PC-9 (cell line): ENCODE results near the gene KIT. TPM values are rescaled to one million over a fixed set of nuclear protein-coding genes. Genes with fewer than 3 reads are reported as not detected.

Experiments
- BruUV-seq: library from RNA; stranded (reverse); fragments of 400-500 nt; replicated peaks from 2 replicates; lab custom pipeline; 2021; lab: Mats Ljungman, UMichigan
- CTCF ChIA-PET: fragments of 300-600 bp; sonication (Branson Sonifier 250); formaldehyde crosslinking; loops from one replicate; lab custom pipeline; 2022; ENCODE audit warnings: antibody characterized with exemption; lab: Charles Lee
- POLR2A ChIA-PET: fragments of 300-600 bp; sonication (Branson Sonifier 250); formaldehyde crosslinking; loops from one replicate; lab custom pipeline; 2022; ENCODE audit warnings: antibody characterized with exemption; ENCODE audit not compliant: unreplicated experiment; lab: Charles Lee
- DNase-seq, 2 experiments: peaks; one replicate each; pipeline versions ENCODE4 v3.0.0 to v3.0.0-alpha.2; 2015 to 2022; ENCODE audit warnings: mixed read lengths in 1 of 2
- H2AFZ ChIP-seq: fragments of 200-600 bp; sonication (generic); 2 replicates; pipeline ENCODE4 v1.8.1; 2017; ENCODE audit warnings: antibody characterized with exemption
- H3F3A ChIP-seq: fragments of 200-600 bp; sonication (generic); 2 replicates; pipeline ENCODE4 v1.8.1; 2017; ENCODE audit warnings: antibody characterized with exemption, mild to moderate bottlenecking, low read depth; ENCODE audit not compliant: insufficient read depth
- H3K27ac ChIP-seq: fragments of 200-600 bp; sonication (generic); 2 replicates; pipeline ENCODE4 v1.6.1; 2016; ENCODE audit warnings: mixed run types
- H3K27me3 ChIP-seq: fragments of 200-600 bp; sonication (generic); 2 replicates; pipeline ENCODE4 v1.6.1; 2016; ENCODE audit warnings: low read depth, mixed run types; ENCODE audit not compliant: insufficient read depth
- H3K36me3 ChIP-seq: fragments of 200-600 bp; sonication (generic); 2 replicates; pipeline ENCODE4 v1.6.1; 2016; ENCODE audit warnings: low read depth, mixed run types
- H3K4me1 ChIP-seq: fragments of 200-600 bp; sonication (generic); replicated peaks from 2 replicates; pipeline ENCODE4 v1.6.1; 2016; ENCODE audit warnings: mixed run types; ENCODE audit not compliant: insufficient read depth
- H3K4me2 ChIP-seq: fragments of 200-600 bp; sonication (generic); 2 replicates; pipeline ENCODE4 v1.6.1; 2017; ENCODE audit warnings: mixed run types
- H3K4me3 ChIP-seq: fragments of 200-600 bp; sonication (generic); 2 replicates; pipeline ENCODE4 v1.6.1; 2016; ENCODE audit warnings: mixed run types
- H3K79me2 ChIP-seq: fragments of 200-600 bp; sonication (generic); 2 replicates; pipeline ENCODE4 v1.6.1; 2017; ENCODE audit warnings: low read depth, mixed run types
- H3K9me2 ChIP-seq: fragments of 200-600 bp; sonication (generic); 2 replicates; pipeline ENCODE4 v1.8.1; 2017; ENCODE audit warnings: mild to moderate bottlenecking; ENCODE audit not compliant: insufficient read depth
- H3K9me3 ChIP-seq: fragments of 200-600 bp; sonication (generic); 2 replicates; pipeline ENCODE4 v1.8.1; 2016; ENCODE audit warnings: low read depth; ENCODE audit not compliant: insufficient read depth
- H4K20me1 ChIP-seq: fragments of 200-600 bp; sonication (generic); 2 replicates; pipeline ENCODE4 v1.8.1; 2017; ENCODE audit not compliant: insufficient read depth
- EZH2 ChIP-seq: fragments of 200-600 bp; sonication (generic); IDR thresholded peaks from 2 replicates; pipeline ENCODE4 v1.8.0; 2017; ENCODE audit warnings: antibody characterized with exemption, low read depth
- intact Hi-C: fragments of 100-400 bp; cut with micrococcal nuclease; formaldehyde crosslinking; loops from one replicate; pipeline ENCODE4 v1.10.0; 2022; ENCODE audit not compliant: unreplicated experiment
- total RNA-seq: library from RNA; stranded (reverse); gene quantifications from 2 replicates; pipeline ENCODE4 v1.2.3, GENCODE V29; 2021
- TF ChIP-seq, protein P1 (sequence below): fragments of 200-600 bp; sonication (generic); conservative IDR thresholded peaks from 2 replicates; pipeline ENCODE4 v1.6.1; 2017; ENCODE audit warnings: mixed run types, antibody characterized with exemption, mild to moderate bottlenecking, moderate library complexity

The KIT gene
- total RNA-seq, 1 experiment from 2014 or later: not detected

DNA sequence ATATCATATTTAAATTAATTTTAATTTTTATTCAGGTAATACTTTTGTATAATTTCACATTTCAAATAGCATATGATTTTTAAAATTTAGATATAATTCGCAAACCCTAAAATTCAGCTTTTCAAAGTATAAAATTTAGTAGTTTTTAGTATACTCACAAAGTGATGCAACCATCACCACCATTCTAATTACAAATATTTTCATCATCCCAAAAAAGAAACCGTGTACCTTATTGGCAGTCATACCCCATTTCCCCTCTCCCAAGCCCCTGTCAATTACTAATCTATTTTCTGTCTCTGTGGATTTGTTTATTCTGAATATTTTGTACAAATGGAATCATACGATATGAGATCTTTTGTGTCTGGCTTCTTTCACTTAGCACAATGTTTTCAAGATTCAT lies 37.0 kb upstream of the KIT start:
- intact Hi-C loops: no loop called here
- H3K27me3 ChIP-seq: no peaks in the 10 kb centered on the region
- no peak overlapping the region for H3K27ac ChIP-seq
- no peaks in the 10 kb centered on the region for H3K9me2 ChIP-seq
- no peak overlapping the region for H2AFZ ChIP-seq
- no peaks in the 10 kb centered on the region for H3F3A ChIP-seq
- H4K20me1 ChIP-seq: no peaks in the 10 kb centered on the region
- H3K79me2 ChIP-seq: no peaks in the 10 kb centered on the region
- no peak for TF ChIP-seq EZH2
- TF ChIP-seq, protein P1, sequence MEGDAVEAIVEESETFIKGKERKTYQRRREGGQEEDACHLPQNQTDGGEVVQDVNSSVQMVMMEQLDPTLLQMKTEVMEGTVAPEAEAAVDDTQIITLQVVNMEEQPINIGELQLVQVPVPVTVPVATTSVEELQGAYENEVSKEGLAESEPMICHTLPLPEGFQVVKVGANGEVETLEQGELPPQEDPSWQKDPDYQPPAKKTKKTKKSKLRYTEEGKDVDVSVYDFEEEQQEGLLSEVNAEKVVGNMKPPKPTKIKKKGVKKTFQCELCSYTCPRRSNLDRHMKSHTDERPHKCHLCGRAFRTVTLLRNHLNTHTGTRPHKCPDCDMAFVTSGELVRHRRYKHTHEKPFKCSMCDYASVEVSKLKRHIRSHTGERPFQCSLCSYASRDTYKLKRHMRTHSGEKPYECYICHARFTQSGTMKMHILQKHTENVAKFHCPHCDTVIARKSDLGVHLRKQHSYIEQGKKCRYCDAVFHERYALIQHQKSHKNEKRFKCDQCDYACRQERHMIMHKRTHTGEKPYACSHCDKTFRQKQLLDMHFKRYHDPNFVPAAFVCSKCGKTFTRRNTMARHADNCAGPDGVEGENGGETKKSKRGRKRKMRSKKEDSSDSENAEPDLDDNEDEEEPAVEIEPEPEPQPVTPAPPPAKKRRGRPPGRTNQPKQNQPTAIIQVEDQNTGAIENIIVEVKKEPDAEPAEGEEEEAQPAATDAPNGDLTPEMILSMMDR: no peak
- no peak overlapping the region for H3K4me2 ChIP-seq
- H3K4me1 ChIP-seq: no peaks in the 10 kb centered on the region
- ChIA-PET CTCF (no interaction called here), POLR2A (no interaction called here)
- BruUV-seq: no TSS peak
- no peaks in the 10 kb centered on the region for H3K36me3 ChIP-seq
- DNase-seq: no peak
- H3K4me3 ChIP-seq: no peak overlapping the region
- H3K9me3 ChIP-seq: no peaks in the 10 kb centered on the region

DNA sequence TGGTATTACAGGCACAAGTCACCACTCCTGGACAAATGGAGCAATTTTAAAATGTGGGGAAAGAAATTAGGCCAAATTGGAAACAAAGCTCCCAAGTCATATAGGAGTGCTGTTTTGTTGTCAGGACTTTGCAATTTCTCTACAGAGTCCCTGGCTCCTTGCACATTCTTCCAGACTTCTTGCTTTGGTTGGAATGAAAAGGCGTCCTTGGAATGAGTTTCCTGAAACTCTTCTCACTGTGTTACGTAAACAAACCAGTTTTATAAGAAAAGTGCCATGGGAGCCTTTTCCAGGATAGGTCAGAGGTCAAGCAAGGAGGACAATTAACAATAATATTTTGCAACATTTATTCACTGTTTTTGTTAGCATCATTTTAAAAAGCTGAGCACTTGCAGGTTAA lies 32.4 kb upstream of the KIT start:
- Histone ChIP-seq H3K79me2 (no peaks in the 10 kb centered on the region), H3K4me1 (no peaks in the 10 kb centered on the region), H3K9me3 (no peaks in the 10 kb centered on the region), H3K27ac (no peak overlapping the region), H3K9me2 (no peaks in the 10 kb centered on the region), H3K27me3 (no peaks in the 10 kb centered on the region), H3F3A (no peaks in the 10 kb centered on the region), H3K4me3 (no peak overlapping the region), H2AFZ (no peak overlapping the region), H4K20me1 (no peaks in the 10 kb centered on the region), H3K36me3 (no peaks in the 10 kb centered on the region), H3K4me2 (no peak overlapping the region)
- no peak for DNase-seq
- no peak for TF ChIP-seq EZH2
- TF ChIP-seq, protein P1: no peak
- POLR2A ChIA-PET: no interaction called here
- no TSS peak for BruUV-seq
- CTCF ChIA-PET: no interaction called here
- intact Hi-C loops: no loop called here

DNA sequence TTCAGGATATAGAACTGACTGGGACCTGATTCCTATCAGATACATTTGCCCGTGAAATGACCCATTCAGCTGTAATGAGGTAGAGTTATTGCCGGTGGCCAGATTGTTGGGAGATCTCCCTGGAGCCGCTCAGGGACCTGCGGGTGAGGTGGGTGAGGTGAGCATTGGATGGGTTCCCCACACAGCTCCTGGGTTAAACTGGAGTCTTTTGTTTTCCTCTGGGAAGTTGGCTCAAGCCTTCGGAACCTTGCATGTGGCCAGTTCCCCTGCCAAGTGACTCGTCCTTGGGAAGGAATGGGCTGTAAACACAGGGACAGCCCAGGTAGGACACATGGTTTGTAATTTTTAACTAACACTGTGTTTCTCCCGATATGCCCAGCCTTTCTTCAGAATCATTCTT lies 31.6 kb upstream of the KIT start:
- Histone ChIP-seq H3K4me2 (no peak overlapping the region), H3K27me3 (no peaks in the 10 kb centered on the region), H3K4me3 (no peak overlapping the region), H3K4me1 (no peaks in the 10 kb centered on the region), H2AFZ (no peak overlapping the region), H3K79me2 (no peaks in the 10 kb centered on the region), H3K36me3 (no peaks in the 10 kb centered on the region), H3K27ac (no peak overlapping the region), H3F3A (no peaks in the 10 kb centered on the region), H3K9me3 (no peaks in the 10 kb centered on the region), H3K9me2 (no peaks in the 10 kb centered on the region), H4K20me1 (no peaks in the 10 kb centered on the region)
- DNase-seq: no peak
- no TSS peak for BruUV-seq
- TF ChIP-seq EZH2: no peak
- TF ChIP-seq, protein P1: no peak
- CTCF ChIA-PET: no interaction called here
- intact Hi-C loops: no loop called here
- POLR2A ChIA-PET: no interaction called here
